GM12878 (cell line): Measurements from ENCODE around the gene KLHL1. TPM values are rescaled to one million over a fixed set of nuclear protein-coding genes. Genes with fewer than 3 reads are reported as not detected.

Experiments
- ATAC-seq: fragments of 200-7000 bp; cut with Tn5 transposase; 3 replicates; pipeline ENCODE4 v1.9.1; 2020; ENCODE audit warnings: mild to moderate bottlenecking, moderate library complexity
- BruUV-seq: library from RNA; stranded (reverse); fragments of 400-500 nt; replicated peaks from 2 replicates; lab custom pipeline; 2021; lab: Mats Ljungman, UMichigan
- CTCF ChIA-PET: fragments of 300-600 bp; sonication (Branson Sonifier 250); formaldehyde crosslinking; extraction: SDS; loops from one replicate; lab custom pipeline; 2021; ENCODE audit warnings: inconsistent platforms; lab: Yijun Ruan, JAX
- POLR2A ChIA-PET: fragments of 350-600 bp; formaldehyde crosslinking; extraction: SDS; loops from one replicate; lab custom pipeline; 2021; ENCODE audit warnings: inconsistent platforms; lab: Charles Lee
- RAD21 ChIA-PET: fragments of 300-600 bp; sonication (Branson Sonifier 250); formaldehyde crosslinking; loops from one replicate; lab custom pipeline; 2023; ENCODE audit warnings: antibody characterized with exemption; ENCODE audit not compliant: unreplicated experiment; lab: Charles Lee
- SMC1A ChIA-PET: fragments of 300-600 bp; sonication (Branson Sonifier 250); formaldehyde crosslinking; loops from one replicate; lab custom pipeline; 2023; ENCODE audit not compliant: unreplicated experiment, uncharacterized antibody; lab: Charles Lee
- DNase-seq: peaks from one replicate; pipeline ENCODE4 v3.0.0-alpha.2; 2011; ENCODE audit warnings: low read depth, low spot score
- FAIRE-seq: peaks from 3 replicates; lab custom pipeline; 2011; peaks lifted over from hg19 to GRCh38; lab: Jason Lieb, UNC
- H2AFZ ChIP-seq: 2 replicates; pipeline ENCODE4 v1.6.0; 2011; ENCODE audit warnings: low read depth, low read length, control low read depth; ENCODE audit not compliant: control insufficient read depth
- H3K27ac ChIP-seq: 2 replicates; pipeline ENCODE4 v1.5.1; 2011; ENCODE audit warnings: control low read depth; ENCODE audit not compliant: control insufficient read depth, insufficient read depth
- H3K27me3 ChIP-seq, 2 experiments: replicated peaks in 1 of 2; 2 replicates each; pipeline versions ENCODE4 v1.6.0 to v1.6.1; 2011; ENCODE audit warnings: low read length in 1 of 2; ENCODE audit not compliant: control insufficient read depth in 2 of 2, insufficient read depth in 2 of 2
- H3K36me3 ChIP-seq, 2 experiments: 2 replicates each; pipeline ENCODE4 v1.5.1; 2011; ENCODE audit warnings: low read length in 1 of 2; ENCODE audit not compliant: control insufficient read depth in 2 of 2, insufficient read depth in 2 of 2
- H3K4me1 ChIP-seq: 2 replicates; pipeline ENCODE4 v1.6.1; 2011; ENCODE audit warnings: mild to moderate bottlenecking, low read length, moderate library complexity, mixed read lengths; ENCODE audit not compliant: control insufficient read depth, insufficient read depth
- H3K4me2 ChIP-seq: 2 replicates; pipeline ENCODE4 v1.6.0; 2011; ENCODE audit warnings: control low read depth; ENCODE audit not compliant: control insufficient read depth, insufficient read depth
- H3K4me3 ChIP-seq: fragments of 200-600 bp; sonication (generic); 2 replicates; pipeline ENCODE4 v1.5.1; 2016
- H3K79me2 ChIP-seq: 2 replicates; pipeline ENCODE4 v1.6.0; 2011; ENCODE audit warnings: low read length; ENCODE audit not compliant: control insufficient read depth, insufficient read depth
- H3K9ac ChIP-seq: 2 replicates; pipeline ENCODE4 v1.8.0; 2011; ENCODE audit warnings: low read length, control low read depth, mixed read lengths; ENCODE audit not compliant: control insufficient read depth, insufficient read depth
- H3K9me3 ChIP-seq: replicated peaks from 3 replicates; pipeline ENCODE4 v1.5.1; 2011; ENCODE audit warnings: mild to moderate bottlenecking, low read length; ENCODE audit not compliant: control insufficient read depth, insufficient read depth
- H4K20me1 ChIP-seq: 2 replicates; pipeline ENCODE4 v1.6.0; 2011; ENCODE audit not compliant: control insufficient read depth, insufficient read depth
- GABPA ChIP-seq: IDR thresholded peaks from 2 replicates; pipeline ENCODE4 v1.6.1; 2014; ENCODE audit warnings: antibody characterized with exemption, low read depth, mild to moderate bottlenecking, inconsistent platforms
- NFIC ChIP-seq: IDR thresholded peaks from 2 replicates; pipeline ENCODE4 v1.6.1; 2012; ENCODE audit warnings: low read depth, mild to moderate bottlenecking, inconsistent platforms, low read length, moderate library complexity
- PML ChIP-seq: IDR thresholded peaks from 2 replicates; pipeline ENCODE4 v1.6.1; 2012; ENCODE audit warnings: low read length, inconsistent platforms
- YY1 ChIP-seq: IDR thresholded peaks from 2 replicates; pipeline ENCODE4 v1.6.1; 2011; ENCODE audit warnings: low read depth, mild to moderate bottlenecking, low read length
- WGBS: methylation state at CpG from one replicate; pipeline ENCODE4 v1.1.6; 2016; ENCODE audit warnings: low lambda C conversion rate; ENCODE audit not compliant: insufficient replicate concordance, insufficient coverage; ENCODE audit errors: missing lambda C conversion rate; 5-methylcytosine and 5-hydroxymethylcytosine counted together
- in situ Hi-C: fragments of 300-500 bp; cut with MboI; formaldehyde crosslinking; loops from 9 replicates; pipeline ENCODE4 v1.14.3; 2018; ENCODE audit warnings: mixed read lengths
- intact Hi-C: fragments of 100-400 bp; cut with micrococcal nuclease; formaldehyde crosslinking; loops from one replicate; pipeline ENCODE4 v1.14.2; 2022; ENCODE audit not compliant: unreplicated experiment
- polyA plus RNA-seq, 11 experiments: library from polyadenylated mRNA; depleted of rRNA in 4 of 11; unstranded in 6 of 11; stranded (reverse) in 5 of 11; fragments of >200 nt; fragmentation: Nextera tagmentation in 4 of 11; fragmentation: Illumina TruSeq in 1 of 11; extraction: Ambion mirVana in 4 of 11; extraction: Trizol in 1 of 11; gene quantifications; 1 replicate in 1 of 11; 2 replicates in 10 of 11; pipeline versions ENCODE4 v1.2.1 to v1.2.3, GENCODE V29; 2011 to 2016; ENCODE audit warnings: inconsistent platforms in 2 of 11, missing spikeins in 2 of 11, low read depth in 1 of 11
- total RNA-seq, 4 experiments: library from RNA; depleted of rRNA in 3 of 4; stranded (reverse); fragments of >200 nt in 3 of 4; fragmentation: Illumina TruSeq in 1 of 4; extraction: Trizol in 1 of 4; gene quantifications; 2 replicates each; pipeline versions ENCODE4 v1.2.1 to v1.2.3, GENCODE V29; 2013 to 2021
- TF ChIP-seq, protein P1 (sequence below): fragments of 450-650 bp; IDR thresholded peaks from 2 replicates; pipeline ENCODE4 v1.6.1; 2017; ENCODE audit warnings: mild to moderate bottlenecking, moderate library complexity

The KLHL1 gene
- total and polyA plus RNA-seq, 10 of the 15 experiments (the other 5 are each of a cell fraction or from before 2014, with no cell fraction given), result 0.02 to 0.13 (median 0.05) TPM; not detected in 2

DNA sequence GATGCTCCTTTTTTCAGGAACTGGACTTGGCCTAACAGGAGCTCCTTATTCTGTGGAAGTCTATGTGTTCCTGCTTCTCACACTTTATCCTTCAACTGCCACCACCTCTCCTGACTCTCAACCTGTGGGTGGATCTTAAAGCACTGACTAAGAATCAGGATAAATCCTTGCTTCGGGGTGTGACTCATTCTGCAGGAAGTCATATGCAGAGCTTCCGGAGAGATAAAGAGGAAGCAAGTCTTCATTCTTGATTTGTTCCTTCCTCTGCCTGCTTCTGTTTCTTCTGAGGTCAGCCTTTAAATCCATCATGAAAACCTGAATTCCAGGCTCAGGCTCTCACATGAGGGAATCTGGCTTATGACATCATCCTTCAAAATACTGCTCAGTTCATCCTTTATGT, 137.7 kb downstream of the KLHL1 start:
- ChIA-PET RAD21 (no interaction called here), CTCF (interaction anchor here (0.7 kb wide), 1 partner anchor 11 kb away, joined by 3 read pairs; no protein-coding TSS in a partner anchor)
- Histone ChIP-seq H3K9me3 (no peaks in the 10 kb centered on the region), H3K9ac (no peak overlapping the region), H4K20me1 (no peaks in the 10 kb centered on the region), H3K27me3 (no peaks in the 10 kb centered on the region)
- WGBS, result 0% methylated on average over 2 of the region's 2 CpGs
- in situ Hi-C loops, result no loop called here
- no peak for ATAC-seq
- no peak for DNase-seq
- intact Hi-C loops, result no loop called here
- TF ChIP-seq YY1 (no peak), PML (no peak), GABPA (peak; percentile 58), NFIC (no peak)
- TF ChIP-seq, protein P1, sequence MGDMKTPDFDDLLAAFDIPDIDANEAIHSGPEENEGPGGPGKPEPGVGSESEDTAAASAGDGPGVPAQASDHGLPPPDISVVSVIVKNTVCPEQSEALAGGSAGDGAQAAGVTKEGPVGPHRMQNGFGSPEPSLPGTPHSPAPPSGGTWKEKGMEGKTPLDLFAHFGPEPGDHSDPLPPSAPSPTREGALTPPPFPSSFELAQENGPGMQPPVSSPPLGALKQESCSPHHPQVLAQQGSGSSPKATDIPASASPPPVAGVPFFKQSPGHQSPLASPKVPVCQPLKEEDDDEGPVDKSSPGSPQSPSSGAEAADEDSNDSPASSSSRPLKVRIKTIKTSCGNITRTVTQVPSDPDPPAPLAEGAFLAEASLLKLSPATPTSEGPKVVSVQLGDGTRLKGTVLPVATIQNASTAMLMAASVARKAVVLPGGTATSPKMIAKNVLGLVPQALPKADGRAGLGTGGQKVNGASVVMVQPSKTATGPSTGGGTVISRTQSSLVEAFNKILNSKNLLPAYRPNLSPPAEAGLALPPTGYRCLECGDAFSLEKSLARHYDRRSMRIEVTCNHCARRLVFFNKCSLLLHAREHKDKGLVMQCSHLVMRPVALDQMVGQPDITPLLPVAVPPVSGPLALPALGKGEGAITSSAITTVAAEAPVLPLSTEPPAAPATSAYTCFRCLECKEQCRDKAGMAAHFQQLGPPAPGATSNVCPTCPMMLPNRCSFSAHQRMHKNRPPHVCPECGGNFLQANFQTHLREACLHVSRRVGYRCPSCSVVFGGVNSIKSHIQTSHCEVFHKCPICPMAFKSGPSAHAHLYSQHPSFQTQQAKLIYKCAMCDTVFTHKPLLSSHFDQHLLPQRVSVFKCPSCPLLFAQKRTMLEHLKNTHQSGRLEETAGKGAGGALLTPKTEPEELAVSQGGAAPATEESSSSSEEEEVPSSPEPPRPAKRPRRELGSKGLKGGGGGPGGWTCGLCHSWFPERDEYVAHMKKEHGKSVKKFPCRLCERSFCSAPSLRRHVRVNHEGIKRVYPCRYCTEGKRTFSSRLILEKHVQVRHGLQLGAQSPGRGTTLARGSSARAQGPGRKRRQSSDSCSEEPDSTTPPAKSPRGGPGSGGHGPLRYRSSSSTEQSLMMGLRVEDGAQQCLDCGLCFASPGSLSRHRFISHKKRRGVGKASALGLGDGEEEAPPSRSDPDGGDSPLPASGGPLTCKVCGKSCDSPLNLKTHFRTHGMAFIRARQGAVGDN, result no peak
- TF ChIP-seq, all 136 proteins: peak for 1
- POLR2A ChIA-PET, result no interaction called here
- no peaks in the 10 kb centered on the region for H3K4me1 ChIP-seq
- H3K79me2 ChIP-seq, result no peaks in the 10 kb centered on the region
- no peaks in the 10 kb centered on the region for H3K36me3 ChIP-seq
- H3K4me2 ChIP-seq, result no peak overlapping the region
- H3K4me3 ChIP-seq, result no peak overlapping the region
- SMC1A ChIA-PET, result no interaction called here
- H2AFZ ChIP-seq, result peak overlapping the region; percentile 34; the same call in 1 of the 2 replicates
- no TSS peak for BruUV-seq
- no peak overlapping the region for H3K27ac ChIP-seq
- FAIRE-seq, result no peak
